ENCODE data around the gene RASSF1.

- TF ChIP-seq CTCF (conservative IDR thresholded peaks at IDR 0.05; ENCODE audit: low read depth, low read length): no peak
- no peak for TF ChIP-seq RFX5 (IDR thresholded peaks at IDR 0.05; ENCODE audit: low read depth, low read length)
- TF ChIP-seq POLR2A (IDR thresholded peaks at IDR 0.05; ENCODE audit: low read depth, low read length): peak; percentile 90
- peak; percentile 32 for TF ChIP-seq CEBPB (IDR thresholded peaks at IDR 0.05; ENCODE audit: low read depth, low read length)
- no peak for TF ChIP-seq CHD1 (IDR thresholded peaks at IDR 0.05; ENCODE audit: low read depth, low read length)
- peak; percentile 98 for TF ChIP-seq BHLHE40 (IDR thresholded peaks at IDR 0.05; ENCODE audit: low read depth, low read length)
- TF ChIP-seq SMC3 (IDR thresholded peaks at IDR 0.05; ENCODE audit: low read depth, low read length): no peak
- no peak for TF ChIP-seq ELK1 (IDR thresholded peaks at IDR 0.05; ENCODE audit: borderline replicate concordance, low read depth, low read length)
- TF ChIP-seq MAFK (IDR thresholded peaks at IDR 0.05; ENCODE audit: low read depth, low read length): no peak
- TF ChIP-seq FOS (IDR thresholded peaks at IDR 0.05; ENCODE audit: low read depth, low read length): peak; percentile 16; the same call in 1 of the 2 replicates
- TF ChIP-seq MXI1 (IDR thresholded peaks at IDR 0.05; ENCODE audit: borderline replicate concordance, low read depth, low read length): peak; percentile 92
- TF ChIP-seq MAZ (IDR thresholded peaks at IDR 0.05; ENCODE audit: borderline replicate concordance, low read depth, low read length): peak; percentile 83; the same call in 1 of the 2 replicates
- TF ChIP-seq RAD21 (IDR thresholded peaks at IDR 0.05; ENCODE audit: low read length): no peak
- no peak for TF ChIP-seq USF2 (IDR thresholded peaks at IDR 0.05; ENCODE audit: low read depth, low read length)
Measured at GRCh38 chr3:50337175-50337861, 3.3 kb downstream of the RASSF1 start.

Data from IMR-90 (cell line).